Measurements from ENCODE around the gene BAHCC1. TPM values are rescaled to one million over a fixed set of nuclear protein-coding genes. Genes with fewer than 3 reads are reported as not detected.

BAHCC1 gene
- total and polyA plus RNA-seq, 9 of the 15 experiments (the other 6 are each of a cell fraction or from before 2014, with no cell fraction given): 0.14 to 26.9 (median 5.0) TPM

GRCh38 chr17:81471818-81472456 lies 76.7 kb downstream of the BAHCC1 start (continued):
- TF ChIP-seq ZNF140 (CRISPR knock-in tag; IDR thresholded peaks at IDR 0.05) (no peak), BRD4 (IDR thresholded peaks at IDR 0.05) (no peak), POLR2B (IDR thresholded peaks at IDR 0.05; ENCODE audit: low read depth, partially characterized antibody) (peak; percentile 40), ZKSCAN8 (CRISPR knock-in tag; IDR thresholded peaks at IDR 0.05) (no peak), POLR2A (conservative IDR thresholded peaks at IDR 0.05) (peak; percentile 73), SMC3 (conservative IDR thresholded peaks at IDR 0.05; ENCODE audit: insufficient read depth, low read depth, low read length) (peak; percentile 56), ZNF507 (tag; conservative IDR thresholded peaks at IDR 0.05) (no peak), ZNF212 (CRISPR knock-in tag; IDR thresholded peaks at IDR 0.05) (no peak), ZNF75A (CRISPR knock-in tag; IDR thresholded peaks at IDR 0.05) (no peak), ZBTB17 (CRISPR knock-in tag; IDR thresholded peaks at IDR 0.05) (peak; percentile 31; the same call in 1 of the 2 replicates), POLR3G (IDR thresholded peaks at IDR 0.05; ENCODE audit: extremely low read depth, insufficient read length, insufficient replicate concordance) (no peak), DMBX1 (CRISPR knock-in tag; IDR thresholded peaks at IDR 0.05; ENCODE audit: borderline replicate concordance) (peak; percentile 57; the same call in 1 of the 2 replicates), BMI1 (IDR thresholded peaks at IDR 0.05; ENCODE audit: low read length) (no peak), ATF1 (CRISPR knock-in tag; IDR thresholded peaks at IDR 0.05) (no peak), ATF1 (tag; IDR thresholded peaks at IDR 0.05) (peak; percentile 73), CHD2 (IDR thresholded peaks at IDR 0.05; ENCODE audit: low read depth, low read length) (peak; percentile 68), PBX2 (CRISPR knock-in tag; IDR thresholded peaks at IDR 0.05; ENCODE audit: low read depth) (no peak), PBX2 (tag; conservative IDR thresholded peaks at IDR 0.05; ENCODE audit: low read depth) (peak; percentile 46; the same call in 1 of the 2 replicates), IRF9 (tag; IDR thresholded peaks at IDR 0.05) (0 out of 2 replicates have a peak, but pooled peaks have one; percentile 33), ELF4 (CRISPR knock-in tag; IDR thresholded peaks at IDR 0.05) (no peak), E2F6 (IDR thresholded peaks at IDR 0.05; ENCODE audit: borderline replicate concordance in 1 of 2, extremely low read depth in 1 of 2, insufficient read depth in 1 of 2, insufficient read length in 1 of 2, low read depth in 1 of 2, low read length in 1 of 2, poor library complexity in 1 of 2, severe bottlenecking in 1 of 2) (peak; percentile 95 to 98), ZNF224 (CRISPR knock-in tag; IDR thresholded peaks at IDR 0.05) (peak; percentile 89; the same call in 1 of the 2 replicates), ZNF263 (CRISPR knock-in tag; IDR thresholded peaks at IDR 0.05; ENCODE audit: borderline replicate concordance) (peak; percentile 77), NONO (IDR thresholded peaks at IDR 0.05; ENCODE audit: low read depth in 2 of 2, low read length in 1 of 2) (no peak), BRF1 (IDR thresholded peaks at IDR 0.05; ENCODE audit: borderline replicate concordance, extremely low read depth, insufficient read length) (no peak), RHOXF2B (CRISPR knock-in tag; conservative IDR thresholded peaks at IDR 0.05) (no peak)
